T-helper 17 cell (primary cell): Measurements from ENCODE around the gene COQ7. TPM values are rescaled to one million over a fixed set of nuclear protein-coding genes. Genes with fewer than 3 reads are reported as not detected.

ENCODE experiments used
- ATAC-seq: fragments of 150-1000 bp; cut with Tn5 transposase; 2 replicates; pipeline ENCODE4 v1.10.0; 2021; ENCODE audit warnings: mild to moderate bottlenecking, moderate library complexity
- DNase-seq, 3 donors: peaks; one replicate each; pipeline versions ENCODE4 v3.0.0 to v3.0.0-alpha.2; 2020 to 2021
- H3K9me3 ChIP-seq: one replicate; pipeline ENCODE4 v1.7.0; 2013; ENCODE audit warnings: low read length, mild to moderate bottlenecking; ENCODE audit not compliant: control insufficient read depth, poor library complexity, severe bottlenecking
- H3K27ac Mint-ChIP-seq: one replicate; pipeline ENCODE4 v1.8.0; 2022; ENCODE audit warnings: mild to moderate bottlenecking, moderate library complexity, mixed read lengths
- H3K27me3 Mint-ChIP-seq: one replicate; pipeline ENCODE4 v1.8.0; 2022; ENCODE audit warnings: mixed read lengths
- H3K36me3 Mint-ChIP-seq: one replicate; pipeline ENCODE4 v1.8.0; 2022; ENCODE audit warnings: low read depth, mixed read lengths
- H3K4me1 Mint-ChIP-seq: one replicate; pipeline ENCODE4 v1.8.0; 2022; ENCODE audit warnings: mild to moderate bottlenecking, mixed read lengths
- H3K4me3 Mint-ChIP-seq: one replicate; pipeline ENCODE4 v1.8.0; 2022; ENCODE audit warnings: mild to moderate bottlenecking, moderate library complexity, mixed read lengths
- total RNA-seq, 4 donors: library from RNA in 2 of 4; stranded (reverse) in 2 of 4; gene quantifications; one replicate each; pipeline ENCODE4 v1.2.3 and lab custom pipeline; 2022 to 2026

Gene COQ7
- total RNA-seq, 2 donors from 2014 or later = 13.7 to 14.7 TPM

- H3K27ac Mint-ChIP-seq = peak overlapping the region; percentile 72
- DNase-seq = peak in 2 of 3 donors; percentile 16 to 44
- peaks cover 6% of the 10 kb centered on the region for H3K4me1 Mint-ChIP-seq
- no peaks in the 10 kb centered on the region for H3K36me3 Mint-ChIP-seq
- H3K27me3 Mint-ChIP-seq = no peaks in the 10 kb centered on the region
- H3K9me3 ChIP-seq = no peaks in the 10 kb centered on the region
- H3K4me3 Mint-ChIP-seq = no peak overlapping the region
- no peak for ATAC-seq
Observed at GRCh38 chr16:19071811-19072777, 4.7 kb downstream of the COQ7 start.

- ATAC-seq (no peak), DNase-seq (no peak)
- no peaks in the 10 kb centered on the region for H3K27me3 Mint-ChIP-seq
- no peaks in the 10 kb centered on the region for H3K36me3 Mint-ChIP-seq
- peak overlapping the region; percentile 6 for H3K27ac Mint-ChIP-seq
- no peak overlapping the region for H3K4me3 Mint-ChIP-seq
- H3K4me1 Mint-ChIP-seq = peaks cover 3% of the 10 kb centered on the region
- no peaks in the 10 kb centered on the region for H3K9me3 ChIP-seq
Observed at GRCh38 chr16:19073344-19073743, 5.9 kb downstream of the COQ7 start.

GRCh38 chr16:19073863-19074262, 6.4 kb downstream of the COQ7 start:
- no peak for ATAC-seq
- H3K36me3 Mint-ChIP-seq = peaks cover 3% of the 10 kb centered on the region
- peak overlapping the region; percentile 6 for H3K27ac Mint-ChIP-seq
- no peaks in the 10 kb centered on the region for H3K27me3 Mint-ChIP-seq
- H3K9me3 ChIP-seq = no peaks in the 10 kb centered on the region
- no peak overlapping the region for H3K4me3 Mint-ChIP-seq
- peaks cover 3% of the 10 kb centered on the region for H3K4me1 Mint-ChIP-seq
- no peak for DNase-seq

- DNase-seq (no peak), ATAC-seq (no peak)
- Mint-ChIP-seq H3K4me1 (no peaks in the 10 kb centered on the region), H3K27ac (peak overlapping the region; percentile 29), H3K36me3 (peaks cover 3% of the 10 kb centered on the region), H3K27me3 (no peaks in the 10 kb centered on the region), H3K4me3 (no peak overlapping the region)
- H3K9me3 ChIP-seq = no peaks in the 10 kb centered on the region
Observed at GRCh38 chr16:19075511-19075910, 8.1 kb downstream of the COQ7 start.

GRCh38 chr16:19077879-19078278, 10.5 kb downstream of the COQ7 start:
- no peak for DNase-seq
- H3K27me3 Mint-ChIP-seq = no peaks in the 10 kb centered on the region
- H3K27ac Mint-ChIP-seq = no peak overlapping the region
- no peak for ATAC-seq
- H3K4me3 Mint-ChIP-seq = no peak overlapping the region
- H3K9me3 ChIP-seq = no peaks in the 10 kb centered on the region
- H3K4me1 Mint-ChIP-seq = no peaks in the 10 kb centered on the region
- peaks cover 3% of the 10 kb centered on the region for H3K36me3 Mint-ChIP-seq

GRCh38 chr16:19083670-19084069, 16.3 kb downstream of the COQ7 start:
- H3K4me3 Mint-ChIP-seq = no peak overlapping the region
- no peaks in the 10 kb centered on the region for H3K9me3 ChIP-seq
- H3K27ac Mint-ChIP-seq = no peak overlapping the region
- DNase-seq = no peak
- H3K4me1 Mint-ChIP-seq = peaks cover 3% of the 10 kb centered on the region
- no peak for ATAC-seq
- peaks cover 2% of the 10 kb centered on the region for H3K36me3 Mint-ChIP-seq
- peaks cover 11% of the 10 kb centered on the region for H3K27me3 Mint-ChIP-seq

- Mint-ChIP-seq H3K4me1 (peaks cover 3% of the 10 kb centered on the region), H3K27ac (no peak overlapping the region), H3K4me3 (no peak overlapping the region), H3K27me3 (peaks cover 11% of the 10 kb centered on the region), H3K36me3 (no peaks in the 10 kb centered on the region)
- ATAC-seq (no peak), DNase-seq (no peak)
- H3K9me3 ChIP-seq = no peaks in the 10 kb centered on the region
Observed at GRCh38 chr16:19084139-19084538, 16.7 kb downstream of the COQ7 start.

- no peaks in the 10 kb centered on the region for H3K9me3 ChIP-seq
- H3K4me1 Mint-ChIP-seq = peaks cover 3% of the 10 kb centered on the region
- ATAC-seq (no peak), DNase-seq (no peak)
- no peak overlapping the region for H3K4me3 Mint-ChIP-seq
- H3K27ac Mint-ChIP-seq = no peak overlapping the region
- H3K36me3 Mint-ChIP-seq = no peaks in the 10 kb centered on the region
- H3K27me3 Mint-ChIP-seq = peaks cover 11% of the 10 kb centered on the region
Observed at GRCh38 chr16:19084879-19085278, 17.5 kb downstream of the COQ7 start.

- ATAC-seq = no peak
- H3K9me3 ChIP-seq = no peaks in the 10 kb centered on the region
- no peak for DNase-seq
- Mint-ChIP-seq H3K4me3 (no peak overlapping the region), H3K27ac (no peak overlapping the region), H3K4me1 (peaks cover 3% of the 10 kb centered on the region), H3K27me3 (peaks cover 11% of the 10 kb centered on the region), H3K36me3 (no peaks in the 10 kb centered on the region)
Observed at GRCh38 chr16:19085679-19086200, 18.3 kb downstream of the COQ7 start.

GRCh38 chr16:19086322-19087199, 19.1 kb downstream of the COQ7 start:
- ATAC-seq = peak; percentile 96
- no peak overlapping the region for H3K27ac Mint-ChIP-seq
- no peaks in the 10 kb centered on the region for H3K9me3 ChIP-seq
- peaks cover 3% of the 10 kb centered on the region for H3K4me1 Mint-ChIP-seq
- H3K36me3 Mint-ChIP-seq = no peaks in the 10 kb centered on the region
- peak overlapping the region; percentile 55 for H3K4me3 Mint-ChIP-seq
- DNase-seq = peak; percentile 56 to 77 (median 69)
- H3K27me3 Mint-ChIP-seq = peaks cover 11% of the 10 kb centered on the region

- H3K4me3 Mint-ChIP-seq = no peak overlapping the region
- no peak for ATAC-seq
Observed at GRCh38 chr16:19088341-19088916, 21.0 kb downstream of the COQ7 start.

GRCh38 chr16:19089410-19089955, 22.1 kb downstream of the COQ7 start:
- Mint-ChIP-seq H3K27me3 (peaks cover 17% of the 10 kb centered on the region), H3K4me1 (peaks cover 3% of the 10 kb centered on the region), H3K36me3 (no peaks in the 10 kb centered on the region), H3K4me3 (no peak overlapping the region), H3K27ac (peak overlapping the region; percentile 30)
- DNase-seq (no peak), ATAC-seq (no peak)
- H3K9me3 ChIP-seq = no peaks in the 10 kb centered on the region

More at GRCh38 chr16:19088341-19088916, 21.0 kb downstream of the COQ7 start:
- H3K9me3 ChIP-seq = no peaks in the 10 kb centered on the region
- H3K27me3 Mint-ChIP-seq = peaks cover 11% of the 10 kb centered on the region
- DNase-seq = no peak
- no peaks in the 10 kb centered on the region for H3K36me3 Mint-ChIP-seq
- peaks cover 3% of the 10 kb centered on the region for H3K4me1 Mint-ChIP-seq
- H3K27ac Mint-ChIP-seq = no peak overlapping the region
